H1 (cell line): ENCODE data around the gene PAPSS2. TPM values are rescaled to one million over a fixed set of nuclear protein-coding genes. Genes with fewer than 3 reads are reported as not detected.

Experiments
- polyA plus RNA-seq, 7 experiments: library from polyadenylated mRNA; depleted of rRNA in 3 of 7; stranded (reverse) in 5 of 7; unstranded in 2 of 7; fragments of >200 nt in 5 of 7; fragments of 200-250 nt in 2 of 7; gene quantifications; 1 replicate in 5 of 7; 2 replicates in 1 of 7; 4 replicates in 1 of 7; pipeline versions ENCODE4 v1.2.1 to v1.2.3, GENCODE V29; 2011 to 2013; ENCODE audit warnings: missing spikeins in 2 of 7, mixed read lengths in 2 of 7
- total RNA-seq: library from RNA; stranded (reverse); fragmentation: NEBNext Ultra II Directional; extraction: Animal tissue kit (Norgen Biotek cat#: 25700); gene quantifications from 2 replicates; pipeline ENCODE4 v1.2.1, GENCODE V29; 2021
- TF ChIP-seq, protein P1 (sequence below): fragments of 300-600 bp; sonication (generic); IDR thresholded peaks from 2 replicates; pipeline ENCODE4 v1.7.1; 2012; ENCODE audit warnings: low read length, moderate library complexity, mild to moderate bottlenecking, inconsistent platforms; ENCODE audit not compliant: insufficient replicate concordance

PAPSS2 gene
- total and polyA plus RNA-seq, 2 of the 8 experiments (the other 6 are each of a cell fraction or from before 2014, with no cell fraction given), result 7.6 to 20.2 TPM

GRCh38 chr10:87678302-87678701 lies 18.6 kb downstream of the PAPSS2 start (continued):
- TF ChIP-seq, protein P1, sequence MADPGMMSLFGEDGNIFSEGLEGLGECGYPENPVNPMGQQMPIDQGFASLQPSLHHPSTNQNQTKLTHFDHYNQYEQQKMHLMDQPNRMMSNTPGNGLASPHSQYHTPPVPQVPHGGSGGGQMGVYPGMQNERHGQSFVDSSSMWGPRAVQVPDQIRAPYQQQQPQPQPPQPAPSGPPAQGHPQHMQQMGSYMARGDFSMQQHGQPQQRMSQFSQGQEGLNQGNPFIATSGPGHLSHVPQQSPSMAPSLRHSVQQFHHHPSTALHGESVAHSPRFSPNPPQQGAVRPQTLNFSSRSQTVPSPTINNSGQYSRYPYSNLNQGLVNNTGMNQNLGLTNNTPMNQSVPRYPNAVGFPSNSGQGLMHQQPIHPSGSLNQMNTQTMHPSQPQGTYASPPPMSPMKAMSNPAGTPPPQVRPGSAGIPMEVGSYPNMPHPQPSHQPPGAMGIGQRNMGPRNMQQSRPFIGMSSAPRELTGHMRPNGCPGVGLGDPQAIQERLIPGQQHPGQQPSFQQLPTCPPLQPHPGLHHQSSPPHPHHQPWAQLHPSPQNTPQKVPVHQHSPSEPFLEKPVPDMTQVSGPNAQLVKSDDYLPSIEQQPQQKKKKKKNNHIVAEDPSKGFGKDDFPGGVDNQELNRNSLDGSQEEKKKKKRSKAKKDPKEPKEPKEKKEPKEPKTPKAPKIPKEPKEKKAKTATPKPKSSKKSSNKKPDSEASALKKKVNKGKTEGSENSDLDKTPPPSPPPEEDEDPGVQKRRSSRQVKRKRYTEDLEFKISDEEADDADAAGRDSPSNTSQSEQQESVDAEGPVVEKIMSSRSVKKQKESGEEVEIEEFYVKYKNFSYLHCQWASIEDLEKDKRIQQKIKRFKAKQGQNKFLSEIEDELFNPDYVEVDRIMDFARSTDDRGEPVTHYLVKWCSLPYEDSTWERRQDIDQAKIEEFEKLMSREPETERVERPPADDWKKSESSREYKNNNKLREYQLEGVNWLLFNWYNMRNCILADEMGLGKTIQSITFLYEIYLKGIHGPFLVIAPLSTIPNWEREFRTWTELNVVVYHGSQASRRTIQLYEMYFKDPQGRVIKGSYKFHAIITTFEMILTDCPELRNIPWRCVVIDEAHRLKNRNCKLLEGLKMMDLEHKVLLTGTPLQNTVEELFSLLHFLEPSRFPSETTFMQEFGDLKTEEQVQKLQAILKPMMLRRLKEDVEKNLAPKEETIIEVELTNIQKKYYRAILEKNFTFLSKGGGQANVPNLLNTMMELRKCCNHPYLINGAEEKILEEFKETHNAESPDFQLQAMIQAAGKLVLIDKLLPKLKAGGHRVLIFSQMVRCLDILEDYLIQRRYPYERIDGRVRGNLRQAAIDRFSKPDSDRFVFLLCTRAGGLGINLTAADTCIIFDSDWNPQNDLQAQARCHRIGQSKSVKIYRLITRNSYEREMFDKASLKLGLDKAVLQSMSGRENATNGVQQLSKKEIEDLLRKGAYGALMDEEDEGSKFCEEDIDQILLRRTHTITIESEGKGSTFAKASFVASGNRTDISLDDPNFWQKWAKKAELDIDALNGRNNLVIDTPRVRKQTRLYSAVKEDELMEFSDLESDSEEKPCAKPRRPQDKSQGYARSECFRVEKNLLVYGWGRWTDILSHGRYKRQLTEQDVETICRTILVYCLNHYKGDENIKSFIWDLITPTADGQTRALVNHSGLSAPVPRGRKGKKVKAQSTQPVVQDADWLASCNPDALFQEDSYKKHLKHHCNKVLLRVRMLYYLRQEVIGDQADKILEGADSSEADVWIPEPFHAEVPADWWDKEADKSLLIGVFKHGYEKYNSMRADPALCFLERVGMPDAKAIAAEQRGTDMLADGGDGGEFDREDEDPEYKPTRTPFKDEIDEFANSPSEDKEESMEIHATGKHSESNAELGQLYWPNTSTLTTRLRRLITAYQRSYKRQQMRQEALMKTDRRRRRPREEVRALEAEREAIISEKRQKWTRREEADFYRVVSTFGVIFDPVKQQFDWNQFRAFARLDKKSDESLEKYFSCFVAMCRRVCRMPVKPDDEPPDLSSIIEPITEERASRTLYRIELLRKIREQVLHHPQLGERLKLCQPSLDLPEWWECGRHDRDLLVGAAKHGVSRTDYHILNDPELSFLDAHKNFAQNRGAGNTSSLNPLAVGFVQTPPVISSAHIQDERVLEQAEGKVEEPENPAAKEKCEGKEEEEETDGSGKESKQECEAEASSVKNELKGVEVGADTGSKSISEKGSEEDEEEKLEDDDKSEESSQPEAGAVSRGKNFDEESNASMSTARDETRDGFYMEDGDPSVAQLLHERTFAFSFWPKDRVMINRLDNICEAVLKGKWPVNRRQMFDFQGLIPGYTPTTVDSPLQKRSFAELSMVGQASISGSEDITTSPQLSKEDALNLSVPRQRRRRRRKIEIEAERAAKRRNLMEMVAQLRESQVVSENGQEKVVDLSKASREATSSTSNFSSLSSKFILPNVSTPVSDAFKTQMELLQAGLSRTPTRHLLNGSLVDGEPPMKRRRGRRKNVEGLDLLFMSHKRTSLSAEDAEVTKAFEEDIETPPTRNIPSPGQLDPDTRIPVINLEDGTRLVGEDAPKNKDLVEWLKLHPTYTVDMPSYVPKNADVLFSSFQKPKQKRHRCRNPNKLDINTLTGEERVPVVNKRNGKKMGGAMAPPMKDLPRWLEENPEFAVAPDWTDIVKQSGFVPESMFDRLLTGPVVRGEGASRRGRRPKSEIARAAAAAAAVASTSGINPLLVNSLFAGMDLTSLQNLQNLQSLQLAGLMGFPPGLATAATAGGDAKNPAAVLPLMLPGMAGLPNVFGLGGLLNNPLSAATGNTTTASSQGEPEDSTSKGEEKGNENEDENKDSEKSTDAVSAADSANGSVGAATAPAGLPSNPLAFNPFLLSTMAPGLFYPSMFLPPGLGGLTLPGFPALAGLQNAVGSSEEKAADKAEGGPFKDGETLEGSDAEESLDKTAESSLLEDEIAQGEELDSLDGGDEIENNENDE, result no peak
